ENCODE results near the gene DCLRE1C. TPM values are rescaled to one million over a fixed set of nuclear protein-coding genes. Genes with fewer than 3 reads are reported as not detected.
A peak's percentile ranks its signal among the peaks of the same experiment; 100 is the strongest.
"Not testable (repeated sequence)": the region's sequence is repeated elsewhere in the genome, so short reads cannot be mapped to it uniquely, and the experiment has no call there.

The DCLRE1C gene
- total RNA-seq, 4 donors from 2014 or later, result 7.1 to 17.5 (median 13.0) TPM

GRCh38 chr10:14879124-14879927 is 74.6 kb downstream of the DCLRE1C start:
- Histone ChIP-seq H3K9me3 (no peaks in the 10 kb centered on the region), H3K4me1 (peaks cover 32% of the 10 kb centered on the region), H3K27me3 (no peaks in the 10 kb centered on the region), H3K27ac (peak overlapping the region; percentile 88), H3K36me3 (no peaks in the 10 kb centered on the region), H3K4me3 (peak overlapping the region; percentile 72)
- peak in 1 of 2 donors; percentile 64 for DNase-seq (ENCODE audit: low spot score in 2 of 2)
- under 1% methylated on average over 50 of the region's 60 CpGs for WGBS
- TF ChIP-seq EP300 (IDR thresholded peaks at IDR 0.05) (no peak), POLR2A (IDR thresholded peaks at IDR 0.05) (no peak), POLR2AphosphoS5 (IDR thresholded peaks at IDR 0.05) (no peak)
- TF ChIP-seq, protein P1, sequence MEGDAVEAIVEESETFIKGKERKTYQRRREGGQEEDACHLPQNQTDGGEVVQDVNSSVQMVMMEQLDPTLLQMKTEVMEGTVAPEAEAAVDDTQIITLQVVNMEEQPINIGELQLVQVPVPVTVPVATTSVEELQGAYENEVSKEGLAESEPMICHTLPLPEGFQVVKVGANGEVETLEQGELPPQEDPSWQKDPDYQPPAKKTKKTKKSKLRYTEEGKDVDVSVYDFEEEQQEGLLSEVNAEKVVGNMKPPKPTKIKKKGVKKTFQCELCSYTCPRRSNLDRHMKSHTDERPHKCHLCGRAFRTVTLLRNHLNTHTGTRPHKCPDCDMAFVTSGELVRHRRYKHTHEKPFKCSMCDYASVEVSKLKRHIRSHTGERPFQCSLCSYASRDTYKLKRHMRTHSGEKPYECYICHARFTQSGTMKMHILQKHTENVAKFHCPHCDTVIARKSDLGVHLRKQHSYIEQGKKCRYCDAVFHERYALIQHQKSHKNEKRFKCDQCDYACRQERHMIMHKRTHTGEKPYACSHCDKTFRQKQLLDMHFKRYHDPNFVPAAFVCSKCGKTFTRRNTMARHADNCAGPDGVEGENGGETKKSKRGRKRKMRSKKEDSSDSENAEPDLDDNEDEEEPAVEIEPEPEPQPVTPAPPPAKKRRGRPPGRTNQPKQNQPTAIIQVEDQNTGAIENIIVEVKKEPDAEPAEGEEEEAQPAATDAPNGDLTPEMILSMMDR (IDR thresholded peaks at IDR 0.05), result no peak

- peak within 1 kb of the TSS; percentile 72 for H3K4me3 ChIP-seq
- peaks cover 32% of the 10 kb centered on the region for H3K4me1 ChIP-seq
- peak within 1 kb of the TSS; percentile 88 for H3K27ac ChIP-seq
- peak; percentile 96 for DNase-seq (ENCODE audit: low spot score in 2 of 2)
- H3K9me3 ChIP-seq, result no peaks in the 10 kb centered on the region
- 0% methylated on average over 14 of the region's 102 CpGs for whole genome bisulfite sequencing
- TF ChIP-seq POLR2A (IDR thresholded peaks at IDR 0.05) (peak; percentile 5 to 63), POLR2AphosphoS5 (IDR thresholded peaks at IDR 0.05) (peak; percentile 27 to 80 (median 37)), EP300 (IDR thresholded peaks at IDR 0.05) (no peak)
- no peaks in the 10 kb centered on the region for H3K27me3 ChIP-seq
- no peaks in the 10 kb centered on the region for H3K36me3 ChIP-seq
Measured at GRCh38 chr10:14878266-14879123, 75.4 kb downstream of the DCLRE1C start, which contains the start of gene SUV39H2. SUV39H2 (plus strand) TSS chr10:14878866; CDS start chr10:14878889, 23 bp downstream.

DNA sequence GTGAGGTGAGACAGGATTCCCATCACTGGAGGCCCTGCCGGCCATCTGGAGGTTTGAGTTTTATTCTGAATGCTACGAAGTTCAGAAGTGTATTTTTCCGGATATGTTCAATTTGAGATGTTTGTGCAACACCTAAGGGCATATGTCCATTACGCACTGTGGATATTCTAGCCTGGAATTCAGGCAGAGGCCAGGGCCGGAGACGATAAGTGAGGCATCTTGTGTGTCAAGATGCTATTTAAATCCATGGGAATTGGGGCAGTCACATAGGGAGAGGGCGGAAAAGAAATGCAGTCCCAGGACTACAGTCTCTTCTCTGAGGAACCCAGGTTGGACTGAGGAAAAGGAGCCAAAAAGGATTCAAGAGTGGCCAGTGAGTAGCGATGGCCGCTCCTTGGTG is 77.1 kb downstream of the DCLRE1C start:
- H3K9me3 ChIP-seq, result no peaks in the 10 kb centered on the region
- no peaks in the 10 kb centered on the region for H3K36me3 ChIP-seq
- no peak overlapping the region for H3K27ac ChIP-seq
- DNase-seq (ENCODE audit: low spot score in 2 of 2), result no peak
- no peak overlapping the region for H3K4me3 ChIP-seq
- H3K4me1 ChIP-seq, result peaks cover 32% of the 10 kb centered on the region
- no peaks in the 10 kb centered on the region for H3K27me3 ChIP-seq
- no peak for TF ChIP-seq EP300 (IDR thresholded peaks at IDR 0.05)
- no peak for TF ChIP-seq POLR2A (IDR thresholded peaks at IDR 0.05)
- TF ChIP-seq POLR2AphosphoS5 (IDR thresholded peaks at IDR 0.05), result no peak
- TF ChIP-seq, protein P1 (IDR thresholded peaks at IDR 0.05), result no peak
- 88% methylated on average over 9 of the region's 9 CpGs for WGBS

- peaks cover 32% of the 10 kb centered on the region for H3K4me1 ChIP-seq
- no peak overlapping the region for H3K27ac ChIP-seq
- no peaks in the 10 kb centered on the region for H3K36me3 ChIP-seq
- no peak for DNase-seq (ENCODE audit: low spot score in 2 of 2)
- H3K9me3 ChIP-seq, result no peaks in the 10 kb centered on the region
- H3K4me3 ChIP-seq, result no peak overlapping the region
- no peaks in the 10 kb centered on the region for H3K27me3 ChIP-seq
- 92% methylated on average over 12 of the region's 12 CpGs for WGBS
- TF ChIP-seq EP300 (IDR thresholded peaks at IDR 0.05), result no peak
Measured at GRCh38 chr10:14875941-14876340, 78.0 kb downstream of the DCLRE1C start.

DNA sequence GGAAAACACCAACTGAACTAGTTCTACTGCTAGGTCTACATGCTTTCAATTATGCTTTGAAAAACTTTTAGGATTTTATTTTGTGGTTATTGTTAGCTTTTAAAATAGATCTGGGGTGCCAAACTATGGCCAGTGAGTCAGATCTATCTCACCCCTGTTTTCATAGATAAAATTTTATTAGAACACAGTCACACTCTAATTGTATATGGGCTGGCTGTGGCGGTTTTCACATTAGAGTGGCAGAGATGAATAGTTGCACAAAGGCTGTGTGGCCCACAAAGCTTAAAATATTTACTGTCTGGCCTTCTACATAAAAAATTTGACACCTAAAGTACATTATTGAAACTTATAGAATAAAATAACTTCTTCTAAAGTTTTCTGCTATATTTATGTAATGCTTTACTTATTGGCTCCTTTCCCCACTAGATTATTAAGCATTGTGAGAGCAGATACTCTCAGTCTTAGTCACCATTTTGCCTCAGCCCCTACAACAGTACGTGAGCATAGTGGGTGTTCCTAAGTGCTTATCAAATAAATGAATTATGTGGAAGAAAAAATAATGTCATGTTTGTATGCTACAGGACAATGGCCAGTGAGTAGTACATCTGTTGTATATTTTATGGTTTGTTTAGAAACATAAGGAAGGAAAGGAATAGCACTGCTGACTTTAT is 80.7 kb downstream of the DCLRE1C start:
- H3K4me1 ChIP-seq, result peaks cover 19% of the 10 kb centered on the region

DNA sequence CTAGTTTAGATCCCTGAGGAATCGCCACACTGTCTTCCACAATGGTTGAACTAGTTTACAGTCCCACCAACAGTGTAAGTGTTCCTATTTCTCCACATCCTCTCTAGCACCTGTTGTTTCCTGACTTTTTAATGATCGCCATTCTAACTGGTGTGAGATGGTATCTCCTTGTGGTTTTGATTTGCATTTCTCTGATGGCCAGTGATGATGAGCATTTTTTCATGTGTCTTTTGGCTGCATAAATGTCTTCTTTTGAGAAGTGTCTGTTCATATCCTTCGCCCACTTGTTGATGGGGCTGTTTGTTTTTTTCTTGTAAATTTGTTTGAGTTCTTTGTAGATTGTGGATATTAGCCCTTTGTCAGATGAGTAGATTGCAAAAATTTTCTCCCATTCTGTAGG is 89.0 kb downstream of the DCLRE1C start:
- H3K36me3 ChIP-seq, result peaks cover 33% of the 10 kb centered on the region
- not testable (repeated sequence) for DNase-seq (ENCODE audit: low spot score in 2 of 2)

More for the DNA sequence above, 80.7 kb downstream of the DCLRE1C start:
- no peak for TF ChIP-seq EP300 (IDR thresholded peaks at IDR 0.05)
- Histone ChIP-seq H3K36me3 (peaks cover 16% of the 10 kb centered on the region), H3K4me3 (no peak overlapping the region), H3K27me3 (no peaks in the 10 kb centered on the region), H3K27ac (no peak overlapping the region), H3K9me3 (no peaks in the 10 kb centered on the region)
- WGBS, result 72% methylated on average over 2 of the region's 2 CpGs
- no peak for DNase-seq (ENCODE audit: low spot score in 2 of 2)

GRCh38 chr10:14864466-14864865 is 89.4 kb downstream of the DCLRE1C start:
- H3K9me3 ChIP-seq; DNase-seq (ENCODE audit: low spot score in 2 of 2); H3K4me3 ChIP-seq; H3K27ac ChIP-seq; H3K27me3 ChIP-seq; H3K4me1 ChIP-seq: not testable (repeated sequence)
- 99% methylated on average over 6 of the region's 6 CpGs for WGBS
- H3K36me3 ChIP-seq, result peaks cover 29% of the 10 kb centered on the region

More for the DNA sequence above, 89.0 kb downstream of the DCLRE1C start:
- H3K4me1 ChIP-seq, H3K27ac ChIP-seq, H3K9me3 ChIP-seq, H3K4me3 ChIP-seq, H3K27me3 ChIP-seq: not testable (repeated sequence)
- WGBS, result 95% methylated on average over 3 of the region's 3 CpGs

All from suprapubic skin (tissue), 4 donors.